ENCODE results near the gene IGFBP2.

DNA sequence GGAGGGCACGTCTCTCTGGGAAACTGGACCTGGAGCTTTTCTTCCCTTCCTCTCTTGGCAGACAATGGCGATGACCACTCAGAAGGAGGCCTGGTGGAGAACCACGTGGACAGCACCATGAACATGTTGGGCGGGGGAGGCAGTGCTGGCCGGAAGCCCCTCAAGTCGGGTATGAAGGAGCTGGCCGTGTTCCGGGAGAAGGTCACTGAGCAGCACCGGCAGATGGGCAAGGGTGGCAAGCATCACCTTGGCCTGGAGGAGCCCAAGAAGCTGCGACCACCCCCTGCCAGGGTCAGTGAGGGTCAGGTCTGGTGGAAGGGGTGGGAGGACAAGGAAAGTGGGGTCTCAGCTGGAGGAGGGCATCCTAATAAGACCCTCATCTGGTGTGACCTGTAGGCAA lies 27.3 kb downstream of the IGFBP2 start:
- no peak for TF ChIP-seq YY1 (IDR thresholded peaks at IDR 0.05; ENCODE audit: insufficient read depth, insufficient read length)
- no peak for TF ChIP-seq SUZ12 (IDR thresholded peaks at IDR 0.05; ENCODE audit: extremely low read depth, insufficient read depth, insufficient read length)
- no peak for TF ChIP-seq ZNF274 (IDR thresholded peaks at IDR 0.05; ENCODE audit: low read depth, low read length)
